ENCODE measurements around the gene DAB2.

Gene DAB2

DNA sequence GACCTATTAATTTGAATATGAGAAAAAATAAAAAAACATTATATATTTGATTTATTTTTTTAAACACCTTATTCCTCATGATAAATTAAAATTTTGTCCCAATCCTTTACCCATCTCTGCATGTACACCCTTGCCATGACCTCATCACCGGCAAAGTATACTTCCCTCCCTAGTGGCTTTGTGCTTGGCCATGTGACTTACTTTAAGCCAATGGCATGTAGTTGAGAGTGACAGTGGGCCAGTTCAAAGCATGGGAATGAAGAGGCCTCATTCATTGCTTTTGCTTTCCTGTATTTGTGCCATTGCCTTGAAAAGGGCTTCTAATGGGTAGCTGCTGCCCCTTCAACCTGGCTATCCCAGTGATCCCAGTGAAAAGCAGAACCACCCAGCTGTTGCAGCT is 91.7 kb downstream of the DAB2 start:
- H3K36me3 ChIP-seq (ENCODE audit: control insufficient read depth, low read length), result no peaks in the 10 kb centered on the region
- no peak overlapping the region for H3K27ac ChIP-seq (ENCODE audit: low read depth, low read length)
- no peak overlapping the region for H3K4me3 ChIP-seq (ENCODE audit: low read length)
- H3K4me1 ChIP-seq (ENCODE audit: control insufficient read depth, low read length), result no peaks in the 10 kb centered on the region
- H4K20me1 ChIP-seq (ENCODE audit: control insufficient read depth, insufficient read depth, low read depth, low read length), result no peaks in the 10 kb centered on the region
- no peak overlapping the region for H3K4me2 ChIP-seq (ENCODE audit: low read length)
- no peak for TF ChIP-seq EZH2phosphoT487 (IDR thresholded peaks at IDR 0.05; ENCODE audit: borderline replicate concordance, low read length)
- TF ChIP-seq, protein P1, sequence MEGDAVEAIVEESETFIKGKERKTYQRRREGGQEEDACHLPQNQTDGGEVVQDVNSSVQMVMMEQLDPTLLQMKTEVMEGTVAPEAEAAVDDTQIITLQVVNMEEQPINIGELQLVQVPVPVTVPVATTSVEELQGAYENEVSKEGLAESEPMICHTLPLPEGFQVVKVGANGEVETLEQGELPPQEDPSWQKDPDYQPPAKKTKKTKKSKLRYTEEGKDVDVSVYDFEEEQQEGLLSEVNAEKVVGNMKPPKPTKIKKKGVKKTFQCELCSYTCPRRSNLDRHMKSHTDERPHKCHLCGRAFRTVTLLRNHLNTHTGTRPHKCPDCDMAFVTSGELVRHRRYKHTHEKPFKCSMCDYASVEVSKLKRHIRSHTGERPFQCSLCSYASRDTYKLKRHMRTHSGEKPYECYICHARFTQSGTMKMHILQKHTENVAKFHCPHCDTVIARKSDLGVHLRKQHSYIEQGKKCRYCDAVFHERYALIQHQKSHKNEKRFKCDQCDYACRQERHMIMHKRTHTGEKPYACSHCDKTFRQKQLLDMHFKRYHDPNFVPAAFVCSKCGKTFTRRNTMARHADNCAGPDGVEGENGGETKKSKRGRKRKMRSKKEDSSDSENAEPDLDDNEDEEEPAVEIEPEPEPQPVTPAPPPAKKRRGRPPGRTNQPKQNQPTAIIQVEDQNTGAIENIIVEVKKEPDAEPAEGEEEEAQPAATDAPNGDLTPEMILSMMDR (IDR thresholded peaks at IDR 0.05; ENCODE audit: low read depth, low read length, poor library complexity, severe bottlenecking), result no peak
- H3F3A ChIP-seq (ENCODE audit: control insufficient read depth, insufficient read depth), result no peaks in the 10 kb centered on the region
- H3K9me2 ChIP-seq (replicated peaks; ENCODE audit: control insufficient read depth, low read length), result no peaks in the 10 kb centered on the region
- no peaks in the 10 kb centered on the region for H3K79me2 ChIP-seq (ENCODE audit: control insufficient read depth, low read length)
- no peaks in the 10 kb centered on the region for H3K9me3 ChIP-seq (ENCODE audit: control insufficient read depth, insufficient read depth, low read length)
- no peaks in the 10 kb centered on the region for H3K27me3 ChIP-seq (ENCODE audit: control insufficient read depth, low read length)

DNA sequence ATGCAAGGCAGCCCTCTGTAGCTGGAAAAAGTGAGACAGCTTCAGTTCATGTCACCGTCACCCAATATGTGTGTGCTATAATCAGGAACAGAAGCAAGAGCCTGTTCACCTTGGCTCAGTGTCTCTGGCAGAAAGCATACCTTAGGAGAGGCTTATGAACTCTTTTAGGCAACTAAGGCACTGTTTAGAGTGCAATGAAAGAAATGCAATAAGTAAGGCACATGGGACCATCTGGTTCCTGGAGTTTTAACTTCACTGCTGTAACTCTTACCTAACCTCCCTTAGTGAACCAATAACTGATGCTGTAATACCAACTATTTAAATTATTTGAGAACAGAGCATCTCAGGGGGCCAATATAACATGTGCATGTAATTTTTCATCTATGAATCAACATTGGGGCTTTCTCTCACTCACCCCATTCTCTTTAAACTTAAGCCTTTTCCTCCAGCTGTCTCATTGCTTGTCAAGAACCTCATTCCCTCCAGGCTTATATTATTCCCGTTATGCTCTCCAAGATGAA is 92.9 kb downstream of the DAB2 start:
- Histone ChIP-seq H3K4me2 (ENCODE audit: low read length) (no peak overlapping the region), H3K9me2 (replicated peaks; ENCODE audit: control insufficient read depth, low read length) (no peaks in the 10 kb centered on the region), H3K79me2 (ENCODE audit: control insufficient read depth, low read length) (no peaks in the 10 kb centered on the region), H4K20me1 (ENCODE audit: control insufficient read depth, insufficient read depth, low read depth, low read length) (no peaks in the 10 kb centered on the region), H3K4me3 (ENCODE audit: low read length) (no peak overlapping the region), H3K27me3 (ENCODE audit: control insufficient read depth, low read length) (no peaks in the 10 kb centered on the region), H3K9me3 (ENCODE audit: control insufficient read depth, insufficient read depth, low read length) (no peaks in the 10 kb centered on the region), H3K27ac (ENCODE audit: low read depth, low read length) (no peak overlapping the region), H3K36me3 (ENCODE audit: control insufficient read depth, low read length) (no peaks in the 10 kb centered on the region), H3K4me1 (ENCODE audit: control insufficient read depth, low read length) (no peaks in the 10 kb centered on the region), H3F3A (ENCODE audit: control insufficient read depth, insufficient read depth) (no peaks in the 10 kb centered on the region)
- TF ChIP-seq, protein P1 (IDR thresholded peaks at IDR 0.05; ENCODE audit: low read depth, low read length, poor library complexity, severe bottlenecking), result no peak
- TF ChIP-seq EZH2phosphoT487 (IDR thresholded peaks at IDR 0.05; ENCODE audit: borderline replicate concordance, low read length), result no peak

DNA sequence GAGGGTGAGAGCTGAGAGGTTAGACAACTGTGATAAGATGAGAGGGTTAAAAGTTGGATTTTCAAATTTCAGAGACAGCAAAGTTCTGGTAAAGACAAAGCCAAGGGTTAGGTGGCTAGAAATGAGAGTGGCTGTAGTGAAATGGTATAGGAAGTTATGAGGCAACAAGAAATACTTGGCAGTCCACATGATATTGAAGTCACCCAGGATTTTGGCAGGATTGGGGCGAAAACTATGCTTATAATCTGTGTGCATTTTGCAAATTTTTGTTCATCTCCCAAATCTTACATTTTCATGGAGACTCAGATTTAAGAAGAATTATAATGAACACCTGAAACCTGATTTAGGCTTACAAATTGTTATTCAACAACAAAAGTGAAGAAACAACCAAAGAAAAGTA is 96.0 kb downstream of the DAB2 start:
- no peak overlapping the region for H3K4me2 ChIP-seq (ENCODE audit: low read length)
- H3K27ac ChIP-seq (ENCODE audit: low read depth, low read length), result no peak overlapping the region
- TF ChIP-seq, protein P1 (IDR thresholded peaks at IDR 0.05; ENCODE audit: low read depth, low read length, poor library complexity, severe bottlenecking), result no peak
- no peak for TF ChIP-seq EZH2phosphoT487 (IDR thresholded peaks at IDR 0.05; ENCODE audit: borderline replicate concordance, low read length)
- no peaks in the 10 kb centered on the region for H3K9me2 ChIP-seq (replicated peaks; ENCODE audit: control insufficient read depth, low read length)
- no peaks in the 10 kb centered on the region for H3K27me3 ChIP-seq (ENCODE audit: control insufficient read depth, low read length)
- no peaks in the 10 kb centered on the region for H3K79me2 ChIP-seq (ENCODE audit: control insufficient read depth, low read length)
- no peaks in the 10 kb centered on the region for H3F3A ChIP-seq (ENCODE audit: control insufficient read depth, insufficient read depth)
- no peaks in the 10 kb centered on the region for H3K9me3 ChIP-seq (ENCODE audit: control insufficient read depth, insufficient read depth, low read length)
- H3K4me3 ChIP-seq (ENCODE audit: low read length), result no peak overlapping the region
- H3K4me1 ChIP-seq (ENCODE audit: control insufficient read depth, low read length), result no peaks in the 10 kb centered on the region
- H4K20me1 ChIP-seq (ENCODE audit: control insufficient read depth, insufficient read depth, low read depth, low read length), result no peaks in the 10 kb centered on the region
- no peaks in the 10 kb centered on the region for H3K36me3 ChIP-seq (ENCODE audit: control insufficient read depth, low read length)
